Type B pancreatic cell (in vitro differentiated cells): ENCODE data around the gene RAPGEF4. TPM values are rescaled to one million over a fixed set of nuclear protein-coding genes. Genes with fewer than 3 reads are reported as not detected.

ENCODE experiments used
- DNase-seq: peaks from one replicate; pipeline ENCODE4 v3.0.0; 2021; ENCODE audit warnings: mixed read lengths; ENCODE audit not compliant: unreplicated experiment; ENCODE audit errors: extremely low spot score
- H3K27ac Mint-ChIP-seq: 2 replicates; pipeline ENCODE4 v1.8.0; 2021; ENCODE audit warnings: mild to moderate bottlenecking, mixed read lengths
- H3K27me3 Mint-ChIP-seq: 2 replicates; pipeline ENCODE4 v1.8.0; 2021; ENCODE audit warnings: mixed read lengths
- H3K36me3 Mint-ChIP-seq: 2 replicates; pipeline ENCODE4 v1.8.0; 2021; ENCODE audit warnings: mixed read lengths
- H3K4me1 Mint-ChIP-seq: one replicate; pipeline ENCODE4 v1.8.0; 2021; ENCODE audit warnings: mixed read lengths; ENCODE audit not compliant: unreplicated experiment
- H3K4me3 Mint-ChIP-seq: 2 replicates; pipeline ENCODE4 v1.8.0; 2021; ENCODE audit warnings: mild to moderate bottlenecking, mixed read lengths
- H3K9me3 Mint-ChIP-seq: 2 replicates; pipeline ENCODE4 v1.8.0; 2021; ENCODE audit warnings: mixed read lengths
- total RNA-seq: library from RNA; stranded (reverse); gene quantifications from 2 replicates; pipeline ENCODE4 v1.2.1, GENCODE V29; 2021; ENCODE audit warnings: low replicate concordance
- TF ChIP-seq, protein P1 (sequence below): fragments of 200-600 bp; sonication (generic); conservative IDR thresholded peaks from 2 replicates; pipeline ENCODE4 v1.5.0; 2021; ENCODE audit warnings: antibody characterized with exemption, mild to moderate bottlenecking

The RAPGEF4 gene
- total RNA-seq, 1 donor from 2014 or later = 4.3 TPM

DNA sequence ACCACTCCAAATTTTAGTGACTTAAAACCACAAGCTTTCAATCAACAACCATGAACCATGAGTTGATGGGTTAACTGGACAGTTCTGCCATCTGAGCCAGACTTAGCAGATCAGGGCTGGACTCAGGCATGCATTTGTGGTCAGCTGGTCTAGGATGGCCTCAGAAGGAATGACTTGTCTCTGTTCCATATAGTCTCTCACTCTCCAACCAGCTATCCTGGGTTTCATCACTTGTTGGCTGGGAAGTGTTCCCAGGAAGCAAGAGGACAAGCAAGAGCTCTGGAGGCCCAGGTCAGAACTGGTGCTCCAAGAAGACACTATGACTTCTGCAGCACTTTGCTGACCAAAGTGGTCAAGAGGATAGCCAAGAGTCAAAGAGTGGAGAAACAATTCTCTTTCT, 322.5 kb downstream of the RAPGEF4 start:
- TF ChIP-seq, protein P1, sequence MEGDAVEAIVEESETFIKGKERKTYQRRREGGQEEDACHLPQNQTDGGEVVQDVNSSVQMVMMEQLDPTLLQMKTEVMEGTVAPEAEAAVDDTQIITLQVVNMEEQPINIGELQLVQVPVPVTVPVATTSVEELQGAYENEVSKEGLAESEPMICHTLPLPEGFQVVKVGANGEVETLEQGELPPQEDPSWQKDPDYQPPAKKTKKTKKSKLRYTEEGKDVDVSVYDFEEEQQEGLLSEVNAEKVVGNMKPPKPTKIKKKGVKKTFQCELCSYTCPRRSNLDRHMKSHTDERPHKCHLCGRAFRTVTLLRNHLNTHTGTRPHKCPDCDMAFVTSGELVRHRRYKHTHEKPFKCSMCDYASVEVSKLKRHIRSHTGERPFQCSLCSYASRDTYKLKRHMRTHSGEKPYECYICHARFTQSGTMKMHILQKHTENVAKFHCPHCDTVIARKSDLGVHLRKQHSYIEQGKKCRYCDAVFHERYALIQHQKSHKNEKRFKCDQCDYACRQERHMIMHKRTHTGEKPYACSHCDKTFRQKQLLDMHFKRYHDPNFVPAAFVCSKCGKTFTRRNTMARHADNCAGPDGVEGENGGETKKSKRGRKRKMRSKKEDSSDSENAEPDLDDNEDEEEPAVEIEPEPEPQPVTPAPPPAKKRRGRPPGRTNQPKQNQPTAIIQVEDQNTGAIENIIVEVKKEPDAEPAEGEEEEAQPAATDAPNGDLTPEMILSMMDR = no peak
- no peak overlapping the region for H3K27ac Mint-ChIP-seq
- no peak overlapping the region for H3K4me3 Mint-ChIP-seq
- H3K4me1 Mint-ChIP-seq = peaks cover 6% of the 10 kb centered on the region
- peaks cover 4% of the 10 kb centered on the region for H3K27me3 Mint-ChIP-seq
- peaks cover 6% of the 10 kb centered on the region for H3K9me3 Mint-ChIP-seq
- DNase-seq = no peak
- H3K36me3 Mint-ChIP-seq = no peaks in the 10 kb centered on the region

DNA sequence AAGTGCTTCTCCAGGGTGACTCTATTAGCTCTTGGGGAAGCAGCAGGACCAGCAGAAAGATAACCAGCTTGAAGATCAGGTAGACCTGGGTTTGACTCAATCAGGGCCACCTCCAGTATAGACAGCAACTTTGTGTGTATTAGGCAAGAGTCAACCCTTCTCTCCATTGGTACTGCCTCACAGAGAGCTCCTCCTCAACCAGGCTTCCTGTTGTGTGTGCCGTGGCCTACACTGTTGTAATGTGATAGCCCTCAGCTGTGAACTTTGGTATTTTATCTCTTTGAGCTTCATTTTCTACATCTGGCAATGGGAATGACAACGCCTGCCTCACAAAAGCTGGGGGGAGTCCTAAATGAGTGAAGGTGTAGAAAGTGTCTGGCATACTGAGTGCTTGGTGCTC, 323.0 kb downstream of the RAPGEF4 start:
- Mint-ChIP-seq H3K4me3 (no peak overlapping the region), H3K4me1 (peaks cover 6% of the 10 kb centered on the region), H3K27ac (no peak overlapping the region), H3K36me3 (no peaks in the 10 kb centered on the region), H3K9me3 (peaks cover 6% of the 10 kb centered on the region), H3K27me3 (peaks cover 4% of the 10 kb centered on the region)
- TF ChIP-seq, protein P1 = no peak
- DNase-seq = no peak

DNA sequence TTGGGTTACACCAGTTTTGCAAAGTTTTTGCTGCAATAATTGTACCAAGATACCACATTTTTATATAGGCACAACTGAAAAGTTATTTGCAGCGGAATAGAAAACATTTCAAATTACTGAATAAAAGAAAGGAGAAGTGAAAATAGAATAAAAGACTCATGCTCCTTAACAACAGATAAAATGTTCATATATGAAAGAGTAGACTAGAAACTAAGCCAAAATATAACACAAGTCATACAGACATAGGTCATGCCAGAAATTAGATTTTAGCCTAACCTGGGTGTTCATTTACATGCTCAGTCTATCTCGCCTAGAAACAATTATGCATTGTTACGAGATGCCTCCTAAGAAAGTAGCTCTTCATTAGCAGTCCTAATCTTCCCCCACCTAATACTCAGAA, 323.6 kb downstream of the RAPGEF4 start:
- Mint-ChIP-seq H3K27me3 (peaks cover 7% of the 10 kb centered on the region), H3K9me3 (peaks cover 6% of the 10 kb centered on the region), H3K4me3 (no peak overlapping the region), H3K4me1 (peaks cover 4% of the 10 kb centered on the region), H3K27ac (no peak overlapping the region), H3K36me3 (no peaks in the 10 kb centered on the region)
- TF ChIP-seq, protein P1 = no peak
- no peak for DNase-seq

DNA sequence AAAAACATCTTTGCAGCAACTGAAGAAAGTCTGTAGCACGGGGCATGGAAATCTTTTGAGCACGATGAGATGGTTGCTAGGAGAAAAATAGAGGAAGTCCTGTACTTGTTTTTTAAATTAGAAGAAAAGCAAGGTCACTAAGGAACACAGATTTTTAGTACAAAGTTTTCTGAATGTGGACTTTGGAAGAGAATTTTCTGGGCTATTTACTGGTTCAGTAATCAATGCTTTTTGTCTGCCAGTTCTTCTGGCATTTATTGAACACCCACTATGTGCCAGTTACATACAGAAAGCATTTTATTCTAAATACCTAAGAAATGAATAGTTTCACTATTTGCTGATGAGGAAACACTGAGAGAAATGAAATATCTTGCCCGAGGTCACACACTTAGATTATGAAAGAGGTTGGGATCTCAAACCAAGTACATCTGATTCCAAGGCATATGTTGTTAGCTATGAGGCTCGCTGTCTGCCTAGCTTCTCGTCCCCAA, 324.4 kb downstream of the RAPGEF4 start:
- DNase-seq = no peak
- H3K36me3 Mint-ChIP-seq = no peaks in the 10 kb centered on the region
- H3K27ac Mint-ChIP-seq = no peak overlapping the region
- TF ChIP-seq, protein P1 = no peak
- H3K9me3 Mint-ChIP-seq = peaks cover 6% of the 10 kb centered on the region
- no peak overlapping the region for H3K4me3 Mint-ChIP-seq
- H3K4me1 Mint-ChIP-seq = no peaks in the 10 kb centered on the region
- H3K27me3 Mint-ChIP-seq = peaks cover 7% of the 10 kb centered on the region

DNA sequence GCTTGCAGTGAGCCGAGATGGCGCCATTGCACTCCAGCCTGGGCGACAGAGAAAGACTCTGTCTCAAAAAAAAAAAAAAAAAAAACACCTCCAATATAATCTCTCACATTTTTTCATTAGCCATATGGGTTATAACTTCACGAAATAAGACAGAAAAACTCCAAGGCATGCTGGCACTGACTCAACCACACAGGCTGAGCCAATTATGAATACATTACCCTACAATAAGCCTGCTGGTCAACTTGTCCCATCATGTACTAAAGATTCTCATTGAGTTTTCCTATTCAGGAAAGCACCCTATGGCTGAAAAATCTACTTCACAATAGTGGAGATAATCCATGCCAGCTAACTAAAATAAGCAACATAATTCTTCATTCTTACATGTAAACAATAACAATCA, 327.2 kb downstream of the RAPGEF4 start:
- Mint-ChIP-seq H3K27ac (no peak overlapping the region), H3K36me3 (no peaks in the 10 kb centered on the region), H3K4me3 (no peak overlapping the region), H3K4me1 (peaks cover 6% of the 10 kb centered on the region), H3K9me3 (no peaks in the 10 kb centered on the region), H3K27me3 (peaks cover 3% of the 10 kb centered on the region)
- TF ChIP-seq, protein P1 = no peak
- DNase-seq = no peak
